Measurements from ENCODE around the gene ARFGAP2.

Gene ARFGAP2

DNA sequence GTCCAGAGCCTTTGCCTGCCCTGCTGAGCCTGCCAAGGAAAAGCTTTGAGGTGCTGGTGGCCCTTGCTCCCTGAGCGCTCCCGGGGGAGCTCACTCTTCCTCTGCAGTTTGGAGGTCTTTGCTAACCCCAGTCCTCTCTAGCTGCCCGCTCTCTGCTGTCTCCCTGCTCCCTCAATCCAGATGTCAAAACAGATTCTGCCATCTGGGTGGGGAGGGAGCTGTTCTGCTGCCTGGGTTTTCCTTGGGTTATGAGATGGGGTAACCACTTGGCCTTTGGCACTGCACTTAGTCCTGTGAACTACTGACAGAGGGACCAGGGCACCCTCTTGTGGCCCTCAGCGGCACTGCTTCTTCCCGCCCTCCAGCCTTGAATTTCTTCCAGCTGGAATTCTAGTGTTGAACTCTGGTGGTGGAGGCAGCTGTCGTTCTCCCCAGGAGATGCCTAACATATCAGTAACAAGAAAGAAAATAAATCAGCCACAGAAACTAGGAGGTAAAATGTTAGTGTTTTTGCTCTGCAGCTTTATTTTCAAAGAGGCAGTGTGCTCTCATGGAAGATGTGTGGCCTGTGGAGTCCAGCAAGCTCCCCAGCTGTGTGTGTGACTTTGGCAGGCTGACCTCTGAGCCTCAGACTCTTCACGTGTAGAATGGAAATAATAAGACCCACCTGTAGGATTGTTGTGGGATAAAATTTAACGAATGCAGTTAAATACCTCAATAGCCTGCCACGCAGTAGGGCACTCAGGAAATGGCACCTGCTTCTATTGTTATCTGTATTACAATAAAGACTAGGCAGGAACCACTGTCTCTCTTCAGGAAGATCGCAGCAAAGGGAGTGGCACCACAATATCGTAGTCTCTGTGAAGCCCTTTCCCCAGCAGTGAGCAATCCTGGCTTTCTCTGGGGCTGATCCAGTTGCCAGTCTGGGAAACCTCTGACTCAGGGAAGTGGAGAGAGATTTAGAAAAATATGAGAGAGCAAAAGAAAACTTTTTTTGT, 23.4 kb downstream of the ARFGAP2 start:
- H3K9me3 Mint-ChIP-seq: no peaks in the 10 kb centered on the region
- no peaks in the 10 kb centered on the region for H3K27me3 Mint-ChIP-seq
- H3K4me3 Mint-ChIP-seq: no peak overlapping the region
- H3K27ac Mint-ChIP-seq: peak overlapping the region; percentile 75
- H3K4me1 Mint-ChIP-seq (ENCODE audit: low read depth): peaks cover 33% of the 10 kb centered on the region
- H3K36me3 Mint-ChIP-seq (ENCODE audit: low read depth): no peaks in the 10 kb centered on the region

DNA sequence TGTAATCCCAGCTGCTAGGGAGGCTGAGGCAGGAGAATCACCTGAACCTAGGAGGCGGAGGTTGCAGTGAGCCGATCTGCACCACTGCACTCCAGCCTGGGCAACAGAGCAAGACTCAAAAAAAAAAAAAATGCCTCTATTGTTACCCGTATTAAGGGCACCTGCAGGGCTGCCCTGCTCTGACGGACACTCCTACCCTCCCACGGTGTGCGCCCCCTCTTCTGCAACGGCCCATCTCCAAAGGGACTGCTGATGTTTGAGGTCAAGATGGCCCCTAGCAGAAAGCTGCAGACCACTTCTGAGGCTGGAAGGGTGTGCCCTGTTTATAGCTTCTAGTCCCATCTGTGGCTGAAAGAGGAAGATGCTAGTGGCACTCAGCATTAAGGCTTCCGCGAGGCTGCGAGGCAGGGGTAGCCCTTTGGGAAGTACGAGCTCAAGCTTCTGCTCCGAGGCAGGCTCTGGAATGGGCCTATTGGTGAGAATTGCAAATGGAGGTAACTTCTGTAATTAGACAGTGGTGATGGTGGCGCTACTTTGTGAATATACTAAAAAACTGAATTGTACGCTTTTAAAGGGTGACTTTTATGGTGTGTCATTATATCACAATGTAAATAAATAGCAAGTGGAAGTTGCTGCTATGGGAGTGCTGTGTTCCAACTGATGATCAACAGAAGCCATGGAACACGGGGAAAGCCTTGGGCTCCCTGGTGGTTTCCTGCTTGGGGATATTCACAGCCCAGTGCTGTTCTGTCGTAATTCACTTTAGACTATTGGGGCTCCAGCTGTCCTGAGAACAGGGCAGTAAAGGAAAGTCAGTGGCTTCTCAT, 24.3 kb downstream of the ARFGAP2 start:
- H3K4me1 Mint-ChIP-seq (ENCODE audit: low read depth): peaks cover 33% of the 10 kb centered on the region
- no peaks in the 10 kb centered on the region for H3K27me3 Mint-ChIP-seq
- H3K4me3 Mint-ChIP-seq: no peak overlapping the region
- H3K36me3 Mint-ChIP-seq (ENCODE audit: low read depth): no peaks in the 10 kb centered on the region
- no peak overlapping the region for H3K27ac Mint-ChIP-seq
- no peaks in the 10 kb centered on the region for H3K9me3 Mint-ChIP-seq

DNA sequence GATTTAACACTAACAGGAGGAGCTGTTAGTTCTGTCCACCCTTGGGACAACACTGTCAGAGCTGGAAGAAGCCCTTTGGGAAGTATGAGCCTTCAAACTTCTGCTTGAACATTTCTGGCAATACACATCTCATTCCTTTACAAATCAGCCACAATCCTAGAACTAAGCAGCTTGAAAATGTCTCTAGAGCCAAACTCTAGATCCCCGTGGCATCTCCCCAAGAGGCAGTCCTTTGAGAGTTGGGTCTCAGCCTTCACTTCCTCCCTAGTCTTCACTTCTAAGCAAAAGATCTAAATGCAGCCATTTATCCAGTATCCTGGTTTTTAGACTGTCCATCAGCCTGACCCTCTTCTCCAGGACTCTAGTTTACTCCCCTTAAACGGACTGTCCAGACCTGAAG, 26.9 kb downstream of the ARFGAP2 start:
- no peak overlapping the region for H3K4me3 Mint-ChIP-seq
- no peaks in the 10 kb centered on the region for H3K27me3 Mint-ChIP-seq
- H3K4me1 Mint-ChIP-seq (ENCODE audit: low read depth): peaks cover 23% of the 10 kb centered on the region
- no peaks in the 10 kb centered on the region for H3K36me3 Mint-ChIP-seq (ENCODE audit: low read depth)
- no peak overlapping the region for H3K27ac Mint-ChIP-seq
- no peaks in the 10 kb centered on the region for H3K9me3 Mint-ChIP-seq

DNA sequence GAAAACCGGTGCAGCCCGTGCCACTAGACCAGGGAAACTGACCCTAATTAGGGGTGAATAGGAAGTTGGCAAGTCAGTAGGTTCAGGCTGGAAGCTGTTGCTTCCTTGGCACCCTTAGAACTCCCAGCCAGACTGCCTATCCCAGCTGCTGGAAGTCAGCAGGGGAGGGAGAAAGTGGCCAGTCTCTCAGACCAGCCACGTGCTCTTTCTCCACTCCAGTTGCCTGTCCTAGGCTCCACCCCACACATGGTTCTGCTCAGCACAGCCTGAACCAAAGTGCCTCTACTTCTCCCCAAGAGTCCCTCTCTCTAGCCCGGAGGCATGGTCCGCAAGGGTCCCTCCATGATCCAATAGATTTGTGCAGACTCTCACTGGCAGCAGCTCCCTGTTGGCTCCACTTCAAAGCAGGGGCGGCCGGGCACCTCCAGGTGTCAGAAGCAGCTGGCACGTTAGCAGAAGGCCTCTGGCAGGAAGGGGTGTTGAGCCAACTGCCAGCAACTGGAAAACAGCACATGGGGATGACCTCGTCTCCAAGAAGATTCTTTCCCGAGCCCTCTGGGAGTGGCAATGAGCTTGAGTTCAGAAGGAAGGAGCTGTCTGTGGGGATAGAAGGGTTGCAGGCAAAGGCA, 27.7 kb downstream of the ARFGAP2 start:
- H3K4me3 Mint-ChIP-seq: no peak overlapping the region
- H3K36me3 Mint-ChIP-seq (ENCODE audit: low read depth): no peaks in the 10 kb centered on the region
- H3K4me1 Mint-ChIP-seq (ENCODE audit: low read depth): peaks cover 16% of the 10 kb centered on the region
- no peak overlapping the region for H3K27ac Mint-ChIP-seq
- no peaks in the 10 kb centered on the region for H3K9me3 Mint-ChIP-seq
- H3K27me3 Mint-ChIP-seq: no peaks in the 10 kb centered on the region

DNA sequence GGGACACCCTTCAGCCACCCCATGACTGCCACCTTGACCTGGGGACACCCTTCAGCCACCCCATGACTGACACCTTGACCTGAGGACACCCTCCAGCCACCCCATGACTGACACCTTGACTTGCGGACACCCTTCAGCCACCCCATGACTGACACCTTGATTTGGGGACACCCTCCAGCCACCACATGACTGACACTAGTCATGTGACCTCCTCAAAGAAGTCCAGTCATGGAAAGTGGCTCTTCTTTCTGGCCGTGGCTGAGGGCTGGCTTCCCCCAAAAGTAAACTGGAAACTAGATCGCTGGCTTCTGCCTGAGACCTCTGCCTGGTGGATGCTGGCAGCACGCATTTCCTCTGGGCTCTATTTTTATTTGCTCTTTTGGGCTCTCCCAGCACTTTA, 28.4 kb downstream of the ARFGAP2 start:
- H3K36me3 Mint-ChIP-seq (ENCODE audit: low read depth): no peaks in the 10 kb centered on the region
- H3K27ac Mint-ChIP-seq: no peak overlapping the region
- peaks cover 8% of the 10 kb centered on the region for H3K4me1 Mint-ChIP-seq (ENCODE audit: low read depth)
- no peak overlapping the region for H3K4me3 Mint-ChIP-seq
- H3K27me3 Mint-ChIP-seq: no peaks in the 10 kb centered on the region
- no peaks in the 10 kb centered on the region for H3K9me3 Mint-ChIP-seq

DNA sequence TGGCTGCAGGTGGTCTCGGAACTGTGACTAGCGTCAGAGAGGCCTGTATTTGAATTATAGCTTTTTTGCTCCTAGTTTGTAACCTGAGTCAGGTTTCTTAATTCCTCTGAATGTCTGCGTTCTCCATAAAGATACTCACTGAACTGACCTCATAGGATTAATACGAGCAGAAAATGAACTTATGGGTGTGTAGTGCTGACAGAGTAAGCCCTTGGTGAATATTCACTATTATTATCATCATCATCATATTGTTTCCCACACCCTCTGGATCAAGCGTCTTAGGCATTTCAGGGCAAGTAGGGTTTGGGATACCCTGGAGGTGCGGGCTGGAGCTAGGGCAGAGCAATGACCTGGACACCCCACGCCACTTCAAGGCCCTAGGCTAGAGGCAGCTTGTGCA, 29.0 kb downstream of the ARFGAP2 start:
- H3K27ac Mint-ChIP-seq: no peak overlapping the region
- no peaks in the 10 kb centered on the region for H3K36me3 Mint-ChIP-seq (ENCODE audit: low read depth)
- no peaks in the 10 kb centered on the region for H3K27me3 Mint-ChIP-seq
- no peak overlapping the region for H3K4me3 Mint-ChIP-seq
- peaks cover 3% of the 10 kb centered on the region for H3K4me1 Mint-ChIP-seq (ENCODE audit: low read depth)
- H3K9me3 Mint-ChIP-seq: no peaks in the 10 kb centered on the region

DNA sequence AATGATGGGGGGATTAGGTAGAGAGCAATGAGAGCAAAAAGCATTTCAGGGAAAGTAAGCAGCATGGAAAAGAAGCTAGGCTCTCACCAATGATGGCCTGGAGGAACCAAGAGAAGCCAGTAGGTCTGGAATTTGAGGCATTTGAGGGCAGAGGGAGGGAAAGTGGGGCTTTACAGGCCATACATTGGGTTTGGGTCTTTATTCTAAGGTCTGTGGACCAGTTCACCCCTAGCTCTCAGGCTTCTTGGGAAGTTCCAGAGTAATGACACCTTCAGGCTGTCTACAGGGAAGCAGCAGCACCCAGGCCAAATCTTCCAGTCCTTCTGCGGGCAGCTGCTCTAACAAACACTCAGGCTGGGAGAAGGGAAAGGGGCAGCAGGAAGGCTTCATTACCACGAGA, 29.4 kb downstream of the ARFGAP2 start:
- H3K27ac Mint-ChIP-seq: no peak overlapping the region
- H3K9me3 Mint-ChIP-seq: no peaks in the 10 kb centered on the region
- no peaks in the 10 kb centered on the region for H3K36me3 Mint-ChIP-seq (ENCODE audit: low read depth)
- H3K27me3 Mint-ChIP-seq: no peaks in the 10 kb centered on the region
- H3K4me1 Mint-ChIP-seq (ENCODE audit: low read depth): peaks cover under 1% of the 10 kb centered on the region
- no peak overlapping the region for H3K4me3 Mint-ChIP-seq

DNA sequence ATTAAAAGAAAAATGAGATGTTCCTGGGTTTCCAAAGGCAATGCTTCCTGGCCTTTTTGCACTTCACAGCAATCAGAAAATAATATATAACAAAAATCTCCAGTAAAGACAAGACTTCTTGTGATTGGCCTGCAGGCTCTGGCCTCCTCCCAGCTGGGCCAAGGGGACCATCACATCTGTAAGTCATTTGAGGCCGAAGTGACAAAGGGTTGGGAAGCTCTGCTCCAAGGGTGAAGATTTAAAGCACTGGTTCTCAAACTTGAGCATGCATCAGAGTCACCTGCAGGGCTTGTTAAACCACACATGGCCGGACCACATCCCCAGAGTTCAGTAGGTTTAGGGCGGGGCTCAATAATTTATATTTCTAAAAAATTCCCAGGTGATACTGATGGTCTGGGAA, 32.1 kb downstream of the ARFGAP2 start:
- H3K27me3 Mint-ChIP-seq: no peaks in the 10 kb centered on the region
- no peak overlapping the region for H3K4me3 Mint-ChIP-seq
- H3K9me3 Mint-ChIP-seq: no peaks in the 10 kb centered on the region
- no peaks in the 10 kb centered on the region for H3K36me3 Mint-ChIP-seq (ENCODE audit: low read depth)
- no peaks in the 10 kb centered on the region for H3K4me1 Mint-ChIP-seq (ENCODE audit: low read depth)
- no peak overlapping the region for H3K27ac Mint-ChIP-seq

DNA sequence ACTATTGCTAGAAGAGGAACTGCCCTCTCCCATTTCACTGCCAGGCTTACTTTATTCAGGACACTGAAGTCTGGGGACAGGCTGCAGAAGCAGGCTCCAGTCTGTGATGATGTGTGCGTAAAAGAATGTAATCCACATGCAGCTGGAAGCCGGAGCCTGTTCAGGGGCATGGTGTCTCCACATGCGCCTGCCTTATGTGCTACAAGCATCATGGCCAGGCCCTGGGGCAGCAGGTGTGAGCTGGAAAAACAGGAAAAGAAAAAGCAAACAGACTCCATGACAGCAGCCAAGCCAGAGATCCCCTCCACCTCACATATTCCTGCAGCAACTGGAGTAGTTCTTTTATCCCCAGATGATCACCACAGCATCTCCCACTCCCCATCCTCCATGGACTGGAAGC, 33.4 kb downstream of the ARFGAP2 start:
- Mint-ChIP-seq H3K27ac (no peak overlapping the region), H3K4me3 (no peak overlapping the region), H3K4me1 (ENCODE audit: low read depth) (no peaks in the 10 kb centered on the region), H3K36me3 (ENCODE audit: low read depth) (no peaks in the 10 kb centered on the region), H3K9me3 (no peaks in the 10 kb centered on the region), H3K27me3 (no peaks in the 10 kb centered on the region)

DNA sequence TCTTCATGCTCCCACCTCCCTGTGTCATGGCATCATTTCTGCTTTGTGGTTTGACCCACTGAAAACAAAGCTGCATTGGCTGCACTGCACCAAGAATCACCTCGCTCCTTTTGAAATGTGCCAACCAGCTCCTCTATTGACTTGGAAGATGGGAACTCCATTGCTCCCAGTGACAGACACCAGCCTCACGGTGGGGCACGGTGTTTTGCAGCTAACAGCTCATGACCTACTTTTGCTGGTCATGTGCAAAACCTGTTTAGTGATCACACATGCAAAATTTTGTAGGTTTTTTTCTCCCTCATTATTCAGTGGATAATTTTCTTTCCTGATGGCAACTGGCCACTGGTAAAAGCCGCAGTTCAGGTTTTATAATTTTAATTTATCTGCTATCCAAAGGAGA, 36.8 kb downstream of the ARFGAP2 start:
- no peaks in the 10 kb centered on the region for H3K9me3 Mint-ChIP-seq
- no peak overlapping the region for H3K27ac Mint-ChIP-seq
- H3K27me3 Mint-ChIP-seq: no peaks in the 10 kb centered on the region
- no peaks in the 10 kb centered on the region for H3K4me1 Mint-ChIP-seq (ENCODE audit: low read depth)
- peaks cover 11% of the 10 kb centered on the region for H3K36me3 Mint-ChIP-seq (ENCODE audit: low read depth)
- H3K4me3 Mint-ChIP-seq: no peak overlapping the region

DNA sequence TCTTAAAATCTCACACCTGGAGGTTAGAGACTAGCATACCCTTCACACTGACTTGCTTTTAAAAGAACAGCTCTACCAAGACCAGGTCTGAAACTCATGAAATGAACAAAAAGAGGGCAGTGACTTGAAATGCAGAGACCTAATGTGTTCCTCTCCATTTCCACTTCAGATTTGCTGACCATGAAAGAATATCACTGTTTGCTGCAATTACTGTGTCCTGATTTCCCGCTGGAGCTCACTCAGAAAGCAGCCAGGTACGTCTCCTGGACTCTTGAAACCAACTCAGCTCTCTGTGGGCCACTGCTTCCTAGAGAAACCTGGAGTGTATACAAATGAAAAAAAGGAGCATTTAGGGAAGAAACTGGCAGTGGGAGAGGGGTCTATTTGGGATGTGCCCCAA, 39.2 kb downstream of the ARFGAP2 start:
- no peaks in the 10 kb centered on the region for H3K4me1 Mint-ChIP-seq (ENCODE audit: low read depth)
- no peaks in the 10 kb centered on the region for H3K27me3 Mint-ChIP-seq
- no peak overlapping the region for H3K4me3 Mint-ChIP-seq
- H3K9me3 Mint-ChIP-seq: no peaks in the 10 kb centered on the region
- no peak overlapping the region for H3K27ac Mint-ChIP-seq
- peaks cover 11% of the 10 kb centered on the region for H3K36me3 Mint-ChIP-seq (ENCODE audit: low read depth)

DNA sequence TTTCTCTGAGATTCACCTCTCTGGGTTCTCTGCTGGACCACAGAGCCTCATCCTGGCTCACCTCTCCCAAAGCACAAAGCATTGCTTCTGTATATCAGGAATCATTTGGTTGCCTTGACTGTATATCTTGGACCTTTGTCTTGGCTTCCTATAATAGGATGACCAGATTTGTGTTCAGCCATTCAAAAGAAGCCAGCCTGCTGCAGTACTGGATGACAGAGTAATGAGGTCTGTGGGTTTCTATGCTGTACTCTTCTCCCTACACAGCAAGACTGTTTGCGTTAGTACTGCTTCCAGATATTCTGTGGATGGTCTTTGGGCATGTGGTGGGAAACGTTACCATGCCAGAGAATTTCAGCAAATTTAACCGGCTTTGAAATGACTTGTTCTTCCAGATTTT, 39.8 kb downstream of the ARFGAP2 start:
- peaks cover 11% of the 10 kb centered on the region for H3K36me3 Mint-ChIP-seq (ENCODE audit: low read depth)
- no peak overlapping the region for H3K4me3 Mint-ChIP-seq
- no peaks in the 10 kb centered on the region for H3K9me3 Mint-ChIP-seq
- no peaks in the 10 kb centered on the region for H3K4me1 Mint-ChIP-seq (ENCODE audit: low read depth)
- H3K27ac Mint-ChIP-seq: no peak overlapping the region
- no peaks in the 10 kb centered on the region for H3K27me3 Mint-ChIP-seq

DNA sequence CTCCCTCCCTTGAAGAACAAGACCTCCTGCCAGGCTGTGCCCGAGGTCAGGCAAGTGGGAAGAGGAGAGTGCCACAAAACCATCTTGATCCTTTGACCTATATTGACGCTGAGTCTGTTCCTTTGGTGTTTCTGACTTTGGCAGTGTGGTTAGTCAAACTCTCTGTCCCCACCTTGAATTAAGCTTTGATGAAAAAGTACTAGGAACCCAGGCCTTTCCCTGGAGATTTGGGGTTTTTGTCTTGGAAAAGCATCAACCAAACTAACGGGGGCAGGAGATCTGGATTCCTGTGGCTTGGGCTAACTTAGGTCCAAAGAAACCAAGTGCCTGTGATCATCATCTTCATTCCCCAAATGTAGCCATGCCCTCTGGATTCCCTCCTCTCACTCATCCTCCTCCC, 40.4 kb downstream of the ARFGAP2 start:
- no peak overlapping the region for H3K27ac Mint-ChIP-seq
- H3K27me3 Mint-ChIP-seq: no peaks in the 10 kb centered on the region
- H3K9me3 Mint-ChIP-seq: no peaks in the 10 kb centered on the region
- H3K4me3 Mint-ChIP-seq: no peak overlapping the region
- peaks cover 11% of the 10 kb centered on the region for H3K36me3 Mint-ChIP-seq (ENCODE audit: low read depth)
- no peaks in the 10 kb centered on the region for H3K4me1 Mint-ChIP-seq (ENCODE audit: low read depth)

DNA sequence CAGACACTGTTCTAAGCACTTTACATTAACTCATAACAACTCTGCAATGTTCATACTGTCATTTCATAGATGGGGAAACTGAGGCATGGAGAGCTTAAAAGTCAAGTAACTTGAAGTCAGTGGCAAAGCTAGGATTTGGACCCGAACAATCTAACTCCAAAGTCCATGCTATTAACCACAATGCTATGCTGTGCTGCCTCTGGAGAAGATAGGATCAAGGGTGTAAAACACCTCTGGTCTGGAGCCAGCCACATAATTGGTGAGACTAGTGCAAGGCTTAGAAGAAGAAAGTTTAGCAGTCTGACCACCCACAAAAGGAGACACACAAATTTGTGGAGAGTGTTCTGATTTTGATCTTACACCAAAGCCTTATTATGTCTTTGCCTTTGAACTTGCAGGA, 43.7 kb downstream of the ARFGAP2 start:
- Mint-ChIP-seq H3K4me3 (no peak overlapping the region), H3K27me3 (no peaks in the 10 kb centered on the region), H3K27ac (no peak overlapping the region)

DNA sequence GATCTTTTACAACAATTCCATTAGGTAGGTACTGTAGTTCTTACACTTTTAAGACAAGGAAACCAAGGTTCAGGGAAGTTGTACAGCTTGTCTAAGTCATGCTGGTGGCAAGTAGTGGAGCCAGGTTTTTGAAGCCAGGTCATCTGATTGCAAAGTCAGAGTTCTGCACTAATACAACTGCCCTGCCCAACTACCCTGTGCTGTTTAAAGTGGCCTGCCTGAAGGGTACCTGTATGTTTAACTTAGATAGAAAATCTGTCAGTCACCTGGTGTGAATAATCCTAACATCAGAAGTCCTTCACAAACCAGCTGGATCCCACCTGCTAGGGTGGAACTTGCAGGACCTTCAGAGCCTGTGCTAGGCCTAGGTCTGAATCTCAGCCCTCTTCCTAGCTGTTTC, 44.2 kb downstream of the ARFGAP2 start:
- H3K4me3 Mint-ChIP-seq: no peak overlapping the region
- no peaks in the 10 kb centered on the region for H3K27me3 Mint-ChIP-seq
- H3K27ac Mint-ChIP-seq: no peak overlapping the region
- H3K4me1 Mint-ChIP-seq (ENCODE audit: low read depth): no peaks in the 10 kb centered on the region
- no peaks in the 10 kb centered on the region for H3K9me3 Mint-ChIP-seq
- H3K36me3 Mint-ChIP-seq (ENCODE audit: low read depth): peaks cover 5% of the 10 kb centered on the region

More for the DNA sequence above, 43.7 kb downstream of the ARFGAP2 start:
- H3K9me3 Mint-ChIP-seq: no peaks in the 10 kb centered on the region
- H3K36me3 Mint-ChIP-seq (ENCODE audit: low read depth): peaks cover 10% of the 10 kb centered on the region
- H3K4me1 Mint-ChIP-seq (ENCODE audit: low read depth): no peaks in the 10 kb centered on the region
